A673 (cell line): ENCODE measurements around the gene CAMTA2.

Experiments used
- CTCF ChIP-seq: fragments of 300-800, 200-600 bp; sonication (generic); conservative IDR thresholded peaks from 2 replicates; pipeline ENCODE4 v1.5.1; 2017; ENCODE audit warnings: low read depth, mild to moderate bottlenecking, antibody characterized with exemption, low read length, moderate library complexity, mixed read lengths
- EZH2 ChIP-seq: fragments of 200-600 bp; sonication (generic); IDR thresholded peaks from 2 replicates; pipeline ENCODE4 v1.6.1; 2017; ENCODE audit warnings: borderline replicate concordance, low read depth, mild to moderate bottlenecking, mixed read lengths, antibody characterized with exemption, low read length; ENCODE audit not compliant: poor library complexity, severe bottlenecking

- TF ChIP-seq CTCF (no peak), EZH2 (no peak)
Measured at GRCh38 chr17:4953451-4953961, 34.0 kb downstream of the CAMTA2 start.
